RPMI7951 (cell line): ENCODE data around the gene CNNM3. TPM values are rescaled to one million over a fixed set of nuclear protein-coding genes. Genes with fewer than 3 reads are reported as not detected.
A peak's percentile ranks its signal among the peaks of the same experiment; 100 is the strongest.

Source experiments
- DNase-seq: peaks from one replicate; pipeline ENCODE4 v3.0.0-alpha.2; 2012; ENCODE audit warnings: low read depth
- total RNA-seq: library from RNA; depleted of rRNA; stranded (reverse); fragments of >200 nt; shearing (Covaris generic); gene quantifications from 2 replicates; pipeline ENCODE4 v1.2.3, GENCODE V29; 2014; rRNA removed

The CNNM3 gene
- total RNA-seq, 1 experiment from 2014 or later, result 3.6 TPM

DNA sequence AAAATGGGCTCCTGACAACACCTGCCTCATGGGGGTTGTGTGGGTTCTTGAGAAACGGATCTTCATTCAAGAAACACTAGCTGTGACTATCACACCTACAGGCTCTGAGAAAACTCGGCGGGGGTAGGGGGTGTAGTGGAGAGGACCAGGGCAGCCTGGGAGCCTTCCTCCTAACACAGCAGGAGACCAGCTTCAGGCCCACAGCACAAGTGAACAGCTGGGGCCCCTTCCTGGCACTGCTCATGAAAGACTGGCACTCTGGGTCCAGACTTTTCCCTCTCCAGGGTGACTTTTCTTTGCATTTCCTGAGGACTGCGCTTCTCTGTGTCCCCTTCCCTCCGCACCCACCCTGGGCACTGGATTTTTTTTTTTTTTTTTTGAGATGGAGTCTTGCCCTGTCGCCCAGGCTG is 61.0 kb downstream of the CNNM3 start:
- DNase-seq, result peak; percentile 51

- DNase-seq, result peak; percentile 95
Measured at GRCh38 chr2:96877631-96878092, 61.6 kb downstream of the CNNM3 start.

GRCh38 chr2:96878171-96878570 is 62.1 kb downstream of the CNNM3 start:
- DNase-seq, result peak; percentile 74

GRCh38 chr2:96878796-96879544 is 62.9 kb downstream of the CNNM3 start:
- no peak for DNase-seq

DNA sequence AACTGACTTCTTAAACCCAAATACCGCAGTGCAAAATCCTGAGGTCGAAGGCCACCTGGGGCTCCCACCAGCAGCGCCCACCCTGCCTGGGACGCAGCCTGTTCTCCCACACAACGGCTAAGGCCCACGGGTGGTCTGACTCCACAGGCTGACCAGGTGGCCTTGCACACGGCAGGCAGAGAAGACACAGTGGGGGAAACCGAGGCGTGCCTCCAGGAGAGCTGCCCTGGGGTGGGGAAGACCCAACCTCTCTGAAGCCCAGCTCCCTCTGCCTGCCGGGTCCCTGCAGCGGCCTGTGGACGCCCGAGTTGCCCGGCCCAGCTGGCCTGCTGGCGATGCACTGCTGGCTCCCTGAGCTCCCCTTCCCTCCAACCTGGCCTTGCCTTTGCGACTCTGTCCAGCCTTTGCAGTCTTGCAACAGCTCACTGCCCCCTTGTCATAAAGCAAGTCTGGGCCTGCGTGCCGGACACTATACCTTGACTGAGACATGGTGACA is 63.5 kb downstream of the CNNM3 start:
- no peak for DNase-seq

- no peak for DNase-seq
Measured at GRCh38 chr2:96880891-96881273, 64.8 kb downstream of the CNNM3 start.

GRCh38 chr2:96881349-96882195 is 65.5 kb downstream of the CNNM3 start:
- DNase-seq, result peak; percentile 54

GRCh38 chr2:96882230-96882629 is 66.2 kb downstream of the CNNM3 start:
- no peak for DNase-seq

DNA sequence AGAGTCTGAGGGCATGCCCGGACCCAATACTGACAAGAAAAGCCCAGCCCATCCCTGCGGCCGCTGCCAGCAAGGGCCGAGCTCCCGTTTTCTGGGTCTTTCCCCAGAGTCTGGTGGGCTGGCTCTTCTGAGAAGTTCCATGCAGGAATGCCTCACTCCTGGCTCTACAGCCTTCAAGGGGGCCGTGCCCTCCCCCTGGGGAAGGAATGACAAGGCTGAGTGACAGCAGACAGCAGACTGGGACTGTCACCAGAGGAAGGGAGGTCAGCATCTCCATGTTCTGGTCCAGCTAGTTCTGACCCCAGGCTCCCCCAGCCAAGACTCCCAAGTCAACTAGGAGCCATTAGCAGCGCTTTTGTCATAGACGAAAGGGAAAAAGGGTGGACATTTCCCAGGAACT is 66.8 kb downstream of the CNNM3 start:
- no peak for DNase-seq

DNA sequence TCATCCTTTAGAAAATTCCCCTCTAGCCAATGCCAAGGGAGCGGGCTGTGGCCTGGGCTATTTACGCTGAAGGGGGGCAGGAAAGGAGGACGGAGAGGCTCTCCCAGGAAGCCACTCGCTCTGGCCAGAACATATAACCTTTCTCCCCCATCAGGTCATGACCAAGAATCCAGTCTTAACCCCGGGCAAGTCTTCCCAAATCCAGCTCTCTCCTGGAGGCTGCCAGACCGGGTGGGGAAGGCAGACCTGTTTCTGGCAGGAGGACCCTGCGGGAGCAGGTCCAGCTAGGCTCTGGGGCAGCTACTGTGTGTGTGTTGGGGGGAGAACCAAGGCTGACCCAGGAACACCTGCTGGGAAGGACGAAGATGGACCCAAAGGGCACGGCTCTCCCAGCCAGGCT is 67.2 kb downstream of the CNNM3 start:
- DNase-seq, result no peak

Other genes starting within 250 kb of the CNNM3 start
- 21.1 and 25.4 TPM in 2 replicates for gene KANSL3, start 178.0 kb upstream of the CNNM3 start, total RNA-seq
- not detected in 2 replicates for gene FER1L5, start 173.5 kb upstream of the CNNM3 start, total RNA-seq
- 36.8 and 37.8 TPM in 2 replicates for gene LMAN2L, start 76.2 kb upstream of the CNNM3 start, total RNA-seq
- gene CNNM4, start 55.4 kb upstream of the CNNM3 start, total RNA-seq, result 5.3 and 5.9 TPM in 2 replicates
- 0.84 and 1.8 TPM in 2 replicates for gene ANKRD23, start 27.8 kb downstream of the CNNM3 start, total RNA-seq
- gene ANKRD39, start 41.7 kb downstream of the CNNM3 start, total RNA-seq, result 20.7 and 25.8 TPM in 2 replicates
- 30.3 and 41.0 TPM in 2 replicates for gene SEMA4C, start 53.8 kb downstream of the CNNM3 start, total RNA-seq
- 0.24 TPM in 1 of 2 replicates, not detected in the other for gene FAM178B, start 170.3 kb downstream of the CNNM3 start, total RNA-seq